ENCODE data around the gene ZKSCAN2. TPM values are rescaled to one million over a fixed set of nuclear protein-coding genes. Genes with fewer than 3 reads are reported as not detected.

The ZKSCAN2 gene
- polyA plus RNA-seq, 1 donor from 2014 or later: 14.0 TPM

DNA sequence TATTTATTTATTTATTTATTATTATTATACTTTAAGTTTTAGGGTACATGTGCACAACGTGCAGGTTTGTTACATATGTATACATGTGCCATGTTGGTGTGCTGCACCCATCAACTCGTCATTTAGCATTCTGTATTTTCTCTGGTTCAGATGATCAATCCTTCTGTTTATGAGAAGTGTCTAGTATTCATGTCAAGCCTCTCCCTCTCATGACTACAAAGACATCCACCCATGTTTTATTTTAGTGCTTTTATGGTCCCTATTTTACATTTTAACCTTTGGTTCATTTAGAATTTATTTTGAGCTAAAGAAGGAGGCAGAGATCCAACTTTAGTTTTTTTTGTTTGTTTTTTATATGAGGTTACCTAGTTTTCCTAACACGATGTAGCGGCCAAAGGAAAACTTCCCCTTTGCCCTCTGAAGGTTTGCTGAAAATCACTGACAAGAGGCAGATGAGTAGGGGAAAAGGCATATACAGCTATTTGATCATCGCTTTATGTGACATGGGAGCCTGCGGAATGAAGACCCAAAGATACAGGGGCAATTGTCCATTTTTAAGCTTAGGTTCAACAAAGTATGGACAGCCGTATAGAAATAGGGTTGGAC lies 63.3 kb downstream of the ZKSCAN2 start:
- no peak for TF ChIP-seq SMC3 (conservative IDR thresholded peaks at IDR 0.05; ENCODE audit: poor library complexity)
- TF ChIP-seq, protein P1, sequence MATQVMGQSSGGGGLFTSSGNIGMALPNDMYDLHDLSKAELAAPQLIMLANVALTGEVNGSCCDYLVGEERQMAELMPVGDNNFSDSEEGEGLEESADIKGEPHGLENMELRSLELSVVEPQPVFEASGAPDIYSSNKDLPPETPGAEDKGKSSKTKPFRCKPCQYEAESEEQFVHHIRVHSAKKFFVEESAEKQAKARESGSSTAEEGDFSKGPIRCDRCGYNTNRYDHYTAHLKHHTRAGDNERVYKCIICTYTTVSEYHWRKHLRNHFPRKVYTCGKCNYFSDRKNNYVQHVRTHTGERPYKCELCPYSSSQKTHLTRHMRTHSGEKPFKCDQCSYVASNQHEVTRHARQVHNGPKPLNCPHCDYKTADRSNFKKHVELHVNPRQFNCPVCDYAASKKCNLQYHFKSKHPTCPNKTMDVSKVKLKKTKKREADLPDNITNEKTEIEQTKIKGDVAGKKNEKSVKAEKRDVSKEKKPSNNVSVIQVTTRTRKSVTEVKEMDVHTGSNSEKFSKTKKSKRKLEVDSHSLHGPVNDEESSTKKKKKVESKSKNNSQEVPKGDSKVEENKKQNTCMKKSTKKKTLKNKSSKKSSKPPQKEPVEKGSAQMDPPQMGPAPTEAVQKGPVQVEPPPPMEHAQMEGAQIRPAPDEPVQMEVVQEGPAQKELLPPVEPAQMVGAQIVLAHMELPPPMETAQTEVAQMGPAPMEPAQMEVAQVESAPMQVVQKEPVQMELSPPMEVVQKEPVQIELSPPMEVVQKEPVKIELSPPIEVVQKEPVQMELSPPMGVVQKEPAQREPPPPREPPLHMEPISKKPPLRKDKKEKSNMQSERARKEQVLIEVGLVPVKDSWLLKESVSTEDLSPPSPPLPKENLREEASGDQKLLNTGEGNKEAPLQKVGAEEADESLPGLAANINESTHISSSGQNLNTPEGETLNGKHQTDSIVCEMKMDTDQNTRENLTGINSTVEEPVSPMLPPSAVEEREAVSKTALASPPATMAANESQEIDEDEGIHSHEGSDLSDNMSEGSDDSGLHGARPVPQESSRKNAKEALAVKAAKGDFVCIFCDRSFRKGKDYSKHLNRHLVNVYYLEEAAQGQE (IDR thresholded peaks at IDR 0.05; ENCODE audit: borderline replicate concordance): no peak
- TF ChIP-seq, protein P2, sequence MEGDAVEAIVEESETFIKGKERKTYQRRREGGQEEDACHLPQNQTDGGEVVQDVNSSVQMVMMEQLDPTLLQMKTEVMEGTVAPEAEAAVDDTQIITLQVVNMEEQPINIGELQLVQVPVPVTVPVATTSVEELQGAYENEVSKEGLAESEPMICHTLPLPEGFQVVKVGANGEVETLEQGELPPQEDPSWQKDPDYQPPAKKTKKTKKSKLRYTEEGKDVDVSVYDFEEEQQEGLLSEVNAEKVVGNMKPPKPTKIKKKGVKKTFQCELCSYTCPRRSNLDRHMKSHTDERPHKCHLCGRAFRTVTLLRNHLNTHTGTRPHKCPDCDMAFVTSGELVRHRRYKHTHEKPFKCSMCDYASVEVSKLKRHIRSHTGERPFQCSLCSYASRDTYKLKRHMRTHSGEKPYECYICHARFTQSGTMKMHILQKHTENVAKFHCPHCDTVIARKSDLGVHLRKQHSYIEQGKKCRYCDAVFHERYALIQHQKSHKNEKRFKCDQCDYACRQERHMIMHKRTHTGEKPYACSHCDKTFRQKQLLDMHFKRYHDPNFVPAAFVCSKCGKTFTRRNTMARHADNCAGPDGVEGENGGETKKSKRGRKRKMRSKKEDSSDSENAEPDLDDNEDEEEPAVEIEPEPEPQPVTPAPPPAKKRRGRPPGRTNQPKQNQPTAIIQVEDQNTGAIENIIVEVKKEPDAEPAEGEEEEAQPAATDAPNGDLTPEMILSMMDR (IDR thresholded peaks at IDR 0.05; ENCODE audit: poor library complexity, severe bottlenecking): no peak
- TF ChIP-seq RAD21 (conservative IDR thresholded peaks at IDR 0.05): no peak
- TF ChIP-seq MXI1 (conservative IDR thresholded peaks at IDR 0.05; ENCODE audit: poor library complexity, severe bottlenecking): no peak
- TF ChIP-seq POLR2AphosphoS5 (IDR thresholded peaks at IDR 0.05): no peak
- TF ChIP-seq EP300 (conservative IDR thresholded peaks at IDR 0.05; ENCODE audit: poor library complexity, severe bottlenecking): no peak
- TF ChIP-seq EZH2 (IDR thresholded peaks at IDR 0.05; ENCODE audit: borderline replicate concordance, insufficient read depth, low read length, poor library complexity, severe bottlenecking): no peak
- no peak for TF ChIP-seq TAF1 (IDR thresholded peaks at IDR 0.05; ENCODE audit: low read depth)
- no peak overlapping the region for H3K27ac ChIP-seq (ENCODE audit: low read length)

DNA sequence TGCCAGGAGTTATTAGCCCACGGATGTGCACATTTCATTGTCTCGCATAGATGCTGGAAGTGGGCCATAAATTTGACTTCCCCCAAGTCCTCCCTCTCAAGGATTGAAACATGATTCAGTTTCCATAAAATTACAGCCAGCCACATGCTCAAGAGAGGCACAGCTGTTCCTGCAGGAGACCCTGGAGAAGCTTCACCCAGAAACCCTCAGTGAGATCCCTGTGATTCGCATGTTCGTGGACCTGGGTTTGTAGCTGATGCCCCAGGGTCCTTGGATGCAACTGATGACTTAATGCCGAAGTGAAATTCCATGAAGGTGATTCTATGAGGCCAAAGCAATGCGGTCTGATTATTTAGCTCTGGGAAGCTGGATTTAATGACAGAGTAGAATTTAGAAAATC lies 65.5 kb downstream of the ZKSCAN2 start:
- no peak for TF ChIP-seq EZH2 (IDR thresholded peaks at IDR 0.05; ENCODE audit: borderline replicate concordance, insufficient read depth, low read length, poor library complexity, severe bottlenecking)
- TF ChIP-seq SMC3 (conservative IDR thresholded peaks at IDR 0.05; ENCODE audit: poor library complexity): no peak
- TF ChIP-seq, protein P2 (IDR thresholded peaks at IDR 0.05; ENCODE audit: poor library complexity, severe bottlenecking): no peak
- no peak for TF ChIP-seq TAF1 (IDR thresholded peaks at IDR 0.05; ENCODE audit: low read depth)
- TF ChIP-seq, protein P1 (IDR thresholded peaks at IDR 0.05; ENCODE audit: borderline replicate concordance): no peak
- TF ChIP-seq POLR2AphosphoS5 (IDR thresholded peaks at IDR 0.05): no peak
- no peak for TF ChIP-seq EP300 (conservative IDR thresholded peaks at IDR 0.05; ENCODE audit: poor library complexity, severe bottlenecking)
- TF ChIP-seq RAD21 (conservative IDR thresholded peaks at IDR 0.05): no peak
- no peak overlapping the region for H2AFZ ChIP-seq (ENCODE audit: low read depth, low read length)
- H3K4me3 ChIP-seq (ENCODE audit: low read length): no peak overlapping the region
- no peaks in the 10 kb centered on the region for H3K9me2 ChIP-seq (ENCODE audit: insufficient read depth, low read length)
- H3K4me2 ChIP-seq (ENCODE audit: low read length): no peak overlapping the region
- no peaks in the 10 kb centered on the region for H4K20me1 ChIP-seq (ENCODE audit: insufficient read depth)
- H3K9ac ChIP-seq (ENCODE audit: low read length): no peak overlapping the region
- no peaks in the 10 kb centered on the region for H3K79me2 ChIP-seq (replicated peaks; ENCODE audit: insufficient read depth, low read length)
- no peaks in the 10 kb centered on the region for H3F3A ChIP-seq (ENCODE audit: insufficient read depth, low read length, poor library complexity, severe bottlenecking)
- H3K27me3 ChIP-seq (ENCODE audit: insufficient read depth, low read depth, low read length): no peaks in the 10 kb centered on the region
- H3K9me3 ChIP-seq (ENCODE audit: low read length): no peaks in the 10 kb centered on the region
- no peak overlapping the region for H3K27ac ChIP-seq (ENCODE audit: low read length)
- H3K36me3 ChIP-seq (ENCODE audit: insufficient read depth, low read length): no peaks in the 10 kb centered on the region

More for the DNA sequence above, 63.3 kb downstream of the ZKSCAN2 start:
- Histone ChIP-seq H3K9ac (ENCODE audit: low read length) (no peak overlapping the region), H3K79me2 (replicated peaks; ENCODE audit: insufficient read depth, low read length) (no peaks in the 10 kb centered on the region), H3K4me2 (ENCODE audit: low read length) (no peak overlapping the region), H3F3A (ENCODE audit: insufficient read depth, low read length, poor library complexity, severe bottlenecking) (no peaks in the 10 kb centered on the region), H3K9me3 (ENCODE audit: low read length) (no peaks in the 10 kb centered on the region), H2AFZ (ENCODE audit: low read depth, low read length) (no peak overlapping the region), H3K36me3 (ENCODE audit: insufficient read depth, low read length) (no peaks in the 10 kb centered on the region), H3K4me3 (ENCODE audit: low read length) (no peak overlapping the region), H3K27me3 (ENCODE audit: insufficient read depth, low read depth, low read length) (no peaks in the 10 kb centered on the region), H4K20me1 (ENCODE audit: insufficient read depth) (no peaks in the 10 kb centered on the region), H3K9me2 (ENCODE audit: insufficient read depth, low read length) (no peaks in the 10 kb centered on the region)
